ENCODE results near the gene SUMO1. TPM values are rescaled to one million over a fixed set of nuclear protein-coding genes. Genes with fewer than 3 reads are reported as not detected.
A peak's percentile ranks its signal among the peaks of the same experiment; 100 is the strongest.

The SUMO1 gene
- total and polyA plus RNA-seq, 2 of the 4 experiments (the other 2 are of a cell fraction): 72.3 to 90.0 TPM

DNA sequence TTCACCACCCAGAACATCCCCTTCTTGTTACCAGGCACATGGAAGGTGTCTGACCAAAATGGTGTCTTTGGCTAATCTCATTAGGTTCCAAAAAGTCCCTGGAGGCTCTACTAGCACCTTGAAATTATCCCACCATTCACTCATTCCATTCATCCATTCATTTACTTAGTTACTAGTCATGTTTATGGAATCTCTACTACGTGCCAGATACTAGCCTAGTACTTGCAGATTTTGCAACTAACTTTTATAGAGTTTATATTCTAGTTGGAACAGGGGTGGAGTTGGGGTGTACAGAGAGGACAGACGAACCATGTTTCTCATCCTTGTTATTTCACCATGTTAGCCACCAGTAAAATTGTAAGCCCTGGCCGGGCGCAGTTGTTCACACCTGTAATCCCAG is 23.1 kb upstream of the SUMO1 start:
- Histone ChIP-seq H3K4me2 (ENCODE audit: low read depth, low read length) (no peak overlapping the region), H2AK5ac (ENCODE audit: low read depth, low read length) (no peak overlapping the region), H3K14ac (replicated peaks; ENCODE audit: low read depth, low read length) (no peak overlapping the region), H4K91ac (ENCODE audit: insufficient read depth, low read depth, low read length) (no peak overlapping the region), H2BK120ac (ENCODE audit: low read depth, low read length) (no peak overlapping the region), H3K4me1 (ENCODE audit: control insufficient read depth, insufficient read depth, low read length) (no peaks in the 10 kb centered on the region), H3K4me3 (ENCODE audit: insufficient read depth, low read depth, low read length) (no peak overlapping the region), H4K20me1 (ENCODE audit: insufficient read depth, low read length) (peaks cover 5% of the 10 kb centered on the region; the same call in 1 of the 2 replicates), H3K9me1 (ENCODE audit: insufficient read depth, low read length) (no peaks in the 10 kb centered on the region), H3K23ac (ENCODE audit: low read depth, low read length) (no peak overlapping the region), H4K5ac (ENCODE audit: low read depth, low read length) (no peak overlapping the region), H2BK15ac (ENCODE audit: low read depth, low read length) (no peak overlapping the region), H2BK20ac (ENCODE audit: low read depth, low read length) (no peak overlapping the region), H3K18ac (ENCODE audit: low read depth, low read length) (no peak overlapping the region), H3K9me3 (ENCODE audit: control insufficient read depth, insufficient read depth, low read length) (no peaks in the 10 kb centered on the region), H4K8ac (ENCODE audit: low read depth in 2 of 2, low read length in 2 of 2) (no peak overlapping the region), H3K27ac (ENCODE audit: insufficient read depth, low read length) (peak overlapping the region; percentile 40; the same call in 1 of the 2 replicates), H3K27me3 (ENCODE audit: control insufficient read depth, insufficient read depth, low read length) (no peaks in the 10 kb centered on the region), H3K36me3 (ENCODE audit: control insufficient read depth, insufficient read depth, low read length) (no peaks in the 10 kb centered on the region), H2AK9ac (replicated peaks; ENCODE audit: low read depth, low read length, poor library complexity) (no peak overlapping the region), H3K79me1 (ENCODE audit: low read depth in 1 of 2, low read length in 2 of 2) (peaks cover 0 to 8% of the 10 kb centered on the region in 2 experiments; a peak in 2 of 4 replicates), H3K56ac (ENCODE audit: extremely low read depth, insufficient read depth, low read length) (no peak overlapping the region), H2BK5ac (ENCODE audit: low read depth, low read length, poor library complexity, severe bottlenecking) (peak overlapping the region; percentile 17), H3K4ac (ENCODE audit: low read depth, low read length) (no peak overlapping the region), H2AFZ (replicated peaks; ENCODE audit: low read length, poor library complexity) (no peak overlapping the region), H3K9ac (ENCODE audit: low read depth, low read length) (no peak overlapping the region)
- intact Hi-C loops (cut with micrococcal nuclease): no loop called here
- WGBS, 2 experiments (ENCODE audit: extremely low coverage in 2 of 2, insufficient read length in 1 of 2): no CpG with 5 or more reads among the region's 4 CpGs
- ChIA-PET CTCF (no interaction called here), POLR2A (ENCODE audit: unreplicated experiment) (no interaction called here)
- ATAC-seq (ENCODE audit: low read depth) (peak; percentile 34), DNase-seq (peak; percentile 68)
- in situ Hi-C loops (cut with MboI; ENCODE audit: low sequenced_read_pairs): no loop called here
- dilution Hi-C loops (cut with HindIII; ENCODE audit: low sequenced_read_pairs, unreplicated experiment): no loop called here
- TF ChIP-seq RFX5 (IDR thresholded peaks at IDR 0.05; ENCODE audit: low read depth, low read length) (no peak), CHD1 (IDR thresholded peaks at IDR 0.05; ENCODE audit: low read depth, low read length) (no peak), CEBPB (IDR thresholded peaks at IDR 0.05; ENCODE audit: low read depth, low read length) (peak; percentile 29; the same call in 1 of the 2 replicates), POLR2A (IDR thresholded peaks at IDR 0.05; ENCODE audit: low read depth, low read length) (no peak), RCOR1 (IDR thresholded peaks at IDR 0.05; ENCODE audit: insufficient replicate concordance, low read length) (no peak), MAZ (IDR thresholded peaks at IDR 0.05; ENCODE audit: borderline replicate concordance, low read depth, low read length) (no peak)
- TF ChIP-seq, protein P1, sequence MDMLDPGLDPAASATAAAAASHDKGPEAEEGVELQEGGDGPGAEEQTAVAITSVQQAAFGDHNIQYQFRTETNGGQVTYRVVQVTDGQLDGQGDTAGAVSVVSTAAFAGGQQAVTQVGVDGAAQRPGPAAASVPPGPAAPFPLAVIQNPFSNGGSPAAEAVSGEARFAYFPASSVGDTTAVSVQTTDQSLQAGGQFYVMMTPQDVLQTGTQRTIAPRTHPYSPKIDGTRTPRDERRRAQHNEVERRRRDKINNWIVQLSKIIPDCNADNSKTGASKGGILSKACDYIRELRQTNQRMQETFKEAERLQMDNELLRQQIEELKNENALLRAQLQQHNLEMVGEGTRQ (IDR thresholded peaks at IDR 0.05; ENCODE audit: low read depth, low read length): no peak
- no TSS peak for BruUV-seq (replicated peaks)

Measured in IMR-90 (cell line).